H1 (cell line): ENCODE measurements around the gene EFHC1. TPM values are rescaled to one million over a fixed set of nuclear protein-coding genes. Genes with fewer than 3 reads are reported as not detected.
A peak's percentile ranks its signal among the peaks of the same experiment; 100 is the strongest.

ENCODE experiments used
- CTCF ChIA-PET: fragments of 300-600 bp; sonication (Branson Sonifier 250); formaldehyde crosslinking; loops from one replicate; lab custom pipeline; 2021; ENCODE audit not compliant: partially characterized antibody; lab: Charles Lee
- POLR2A ChIA-PET: fragments of 300-600 bp; sonication (Branson Sonifier 250); formaldehyde crosslinking; loops from one replicate; lab custom pipeline; 2021; ENCODE audit warnings: inconsistent platforms; ENCODE audit not compliant: partially characterized antibody; lab: Charles Lee
- DNase-seq, 2 experiments: peaks; one replicate each; pipeline versions ENCODE4 v3.0.0 to v3.0.0-alpha.2; 2010 to 2022; ENCODE audit warnings: low spot score in 2 of 2, low read depth in 1 of 2, mixed read lengths in 1 of 2
- FAIRE-seq: peaks from 2 replicates; lab custom pipeline; 2011; peaks lifted over from hg19 to GRCh38; lab: Jason Lieb, UNC
- H2AFZ ChIP-seq: 2 replicates; pipeline ENCODE4 v1.8.1; 2012; ENCODE audit warnings: low read length, inconsistent platforms
- H2AK5ac ChIP-seq: 2 replicates; pipeline ENCODE4 v1.6.1; 2013; ENCODE audit warnings: low read depth, low read length
- H2BK120ac ChIP-seq: replicated peaks from 2 replicates; pipeline ENCODE3; 2013; ENCODE audit warnings: low read depth, low read length, inconsistent platforms
- H2BK12ac ChIP-seq: 2 replicates; pipeline ENCODE4 v1.6.1; 2013; ENCODE audit warnings: low read depth, low read length
- H2BK15ac ChIP-seq: 2 replicates; pipeline ENCODE4 v1.6.1; 2013; ENCODE audit warnings: low read length
- H2BK20ac ChIP-seq: 2 replicates; pipeline ENCODE4 v1.6.1; 2013; ENCODE audit warnings: low read length
- H2BK5ac ChIP-seq: 2 replicates; pipeline ENCODE4 v1.6.1; 2013; ENCODE audit warnings: low read depth, low read length
- H3K14ac ChIP-seq: 2 replicates; pipeline ENCODE4 v1.6.1; 2013; ENCODE audit warnings: inconsistent platforms; ENCODE audit not compliant: insufficient read length
- H3K18ac ChIP-seq: 2 replicates; pipeline ENCODE4 v1.6.1; 2013; ENCODE audit warnings: low read length; ENCODE audit errors: extremely low read depth
- H3K23ac ChIP-seq: 2 replicates; pipeline ENCODE4 v1.6.1; 2013; ENCODE audit warnings: inconsistent platforms; ENCODE audit not compliant: insufficient read length
- H3K23me2 ChIP-seq: 2 replicates; pipeline ENCODE4 v1.6.1; 2013; ENCODE audit warnings: low read depth, low read length
- H3K27ac ChIP-seq: 2 replicates; pipeline ENCODE4 v1.6.1; 2011; ENCODE audit warnings: low read depth, low read length, inconsistent platforms
- H3K27me3 ChIP-seq, 4 experiments: replicated peaks in 1 of 4; 1 replicate in 1 of 4; 2 replicates in 3 of 4; pipeline versions ENCODE4 v1.6.1 to v1.8.1; 2011 to 2013; ENCODE audit warnings: low read length in 3 of 4, mild to moderate bottlenecking in 3 of 4, inconsistent platforms in 2 of 4, mixed read lengths in 2 of 4, moderate library complexity in 1 of 4; ENCODE audit not compliant: control insufficient read depth in 3 of 4, insufficient read depth in 3 of 4; ENCODE audit errors: extremely low read depth in 1 of 4
- H3K36me3 ChIP-seq, 4 experiments: 2 replicates each; pipeline versions ENCODE4 v1.6.1 to v1.8.1; 2011 to 2013; ENCODE audit warnings: mild to moderate bottlenecking in 4 of 4, low read length in 3 of 4, moderate library complexity in 2 of 4, control low read depth in 1 of 4, inconsistent platforms in 1 of 4; ENCODE audit not compliant: insufficient read depth in 4 of 4, control insufficient read depth in 2 of 4
- H3K4ac ChIP-seq: replicated peaks from 2 replicates; pipeline ENCODE3; 2013; ENCODE audit warnings: low read length, low read depth, mixed read lengths, inconsistent platforms; ENCODE audit not compliant: insufficient read length
- H3K4me1 ChIP-seq, 4 experiments: replicated peaks in 1 of 4; 1 replicate in 1 of 4; 2 replicates in 3 of 4; pipeline versions ENCODE4 v1.6.1 to v1.8.1; 2011 to 2013; ENCODE audit warnings: low read length in 3 of 4, inconsistent platforms in 2 of 4, mixed read lengths in 1 of 4; ENCODE audit not compliant: insufficient read depth in 4 of 4, control insufficient read depth in 3 of 4
- H3K4me2 ChIP-seq, 2 experiments: 2 replicates each; pipeline versions ENCODE4 v1.6.1 to v1.8.1; 2011 to 2013; ENCODE audit warnings: low read depth in 2 of 2, low read length in 2 of 2, control low read depth in 1 of 2, inconsistent platforms in 1 of 2, mild to moderate bottlenecking in 1 of 2; ENCODE audit not compliant: insufficient read depth in 1 of 2
- H3K4me3 ChIP-seq, 4 experiments: fragments of 200-600, 300-600 bp in 1 of 4; sonication (generic), shearing (Covaris generic), sonication (Bioruptor Twin) in 1 of 4; 2 replicates each; pipeline versions ENCODE4 v1.5.1 to v1.8.1; 2011 to 2016; ENCODE audit warnings: low read length in 4 of 4, low read depth in 3 of 4, control low read depth in 2 of 4, inconsistent platforms in 2 of 4, mild to moderate bottlenecking in 2 of 4, mixed read lengths in 1 of 4, moderate library complexity in 1 of 4; ENCODE audit not compliant: insufficient read depth in 2 of 4; ENCODE audit errors: extremely low read depth in 1 of 4
- H3K56ac ChIP-seq: replicated peaks from 2 replicates; pipeline ENCODE3; 2013; ENCODE audit warnings: low read depth, mild to moderate bottlenecking, mixed read lengths, low read length, inconsistent platforms; ENCODE audit not compliant: insufficient read length
- H3K79me1 ChIP-seq: 2 replicates; pipeline ENCODE4 v1.6.1; 2013; ENCODE audit warnings: low read depth, low read length, control low read depth
- H3K79me2 ChIP-seq, 2 experiments: 2 replicates each; pipeline versions ENCODE4 v1.6.1 to v1.8.1; 2012 to 2013; ENCODE audit warnings: low read length in 2 of 2, mild to moderate bottlenecking in 2 of 2, inconsistent platforms in 1 of 2; ENCODE audit not compliant: insufficient read depth in 2 of 2, control insufficient read depth in 1 of 2
- H3K9ac ChIP-seq, 4 experiments: replicated peaks in 1 of 4; 1 replicate in 1 of 4; 2 replicates in 3 of 4; pipeline versions ENCODE4 v1.6.1 to v1.8.1; 2011 to 2013; ENCODE audit warnings: low read depth in 3 of 4, low read length in 3 of 4, control low read depth in 2 of 4, mild to moderate bottlenecking in 2 of 4, moderate library complexity in 2 of 4, inconsistent platforms in 1 of 4; ENCODE audit errors: extremely low read depth in 1 of 4
- H3K9me3 ChIP-seq, 2 experiments: 2 replicates each; pipeline versions ENCODE4 v1.6.1 to v1.8.1; 2012 to 2013; ENCODE audit warnings: mild to moderate bottlenecking in 2 of 2, moderate library complexity in 2 of 2, control low read depth in 1 of 2, inconsistent platforms in 1 of 2, low read depth in 1 of 2, low read length in 1 of 2, mixed read lengths in 1 of 2; ENCODE audit not compliant: insufficient read depth in 2 of 2
- H4K20me1 ChIP-seq, 2 experiments: replicated peaks in 1 of 2; 2 replicates each; pipeline versions ENCODE3 to v1.8.1; 2011 to 2013; ENCODE audit warnings: inconsistent platforms in 2 of 2, low read length in 2 of 2, mild to moderate bottlenecking in 1 of 2; ENCODE audit not compliant: insufficient read depth in 2 of 2, control insufficient read depth in 1 of 2
- H4K5ac ChIP-seq: 2 replicates; pipeline ENCODE4 v1.6.1; 2013; ENCODE audit warnings: low read length, low read depth, mixed read lengths, inconsistent platforms; ENCODE audit not compliant: insufficient read length
- H4K8ac ChIP-seq: 2 replicates; pipeline ENCODE4 v1.8.0; 2013; ENCODE audit warnings: mild to moderate bottlenecking, moderate library complexity, low read length, inconsistent platforms; ENCODE audit not compliant: insufficient read depth; ENCODE audit errors: extremely low read depth
- H4K91ac ChIP-seq: replicated peaks from 2 replicates; pipeline ENCODE3; 2013; ENCODE audit warnings: low read length, mixed read lengths, inconsistent platforms; ENCODE audit not compliant: insufficient read length
- CTBP2 ChIP-seq: IDR thresholded peaks from 2 replicates; pipeline ENCODE4 v1.7.0; 2011; ENCODE audit warnings: borderline replicate concordance, mild to moderate bottlenecking, moderate library complexity, mixed read lengths, low read length; ENCODE audit not compliant: insufficient read depth, insufficient read length
- GTF2F1 ChIP-seq: IDR thresholded peaks from 2 replicates; pipeline ENCODE4 v1.6.1; 2012; ENCODE audit warnings: low read depth, low read length, improper control_type of control experiment, borderline replicate concordance
- HDAC2 ChIP-seq, 2 experiments: fragments of 300-600 bp in 1 of 2; sonication (generic) in 1 of 2; IDR thresholded peaks; 2 replicates each; pipeline ENCODE4 v1.6.1; 2011 to 2012; ENCODE audit warnings: low read depth in 2 of 2, low read length in 2 of 2, mild to moderate bottlenecking in 2 of 2, moderate library complexity in 2 of 2, borderline replicate concordance in 1 of 2, inconsistent platforms in 1 of 2
- JUN ChIP-seq: IDR thresholded peaks from 2 replicates; pipeline ENCODE4 v1.6.1; 2011; ENCODE audit warnings: low read depth, mild to moderate bottlenecking, improper control_type of control experiment, low read length
- MAX ChIP-seq: IDR thresholded peaks from 2 replicates; pipeline ENCODE4 v1.6.1; 2012; ENCODE audit warnings: inconsistent platforms
- POLR2AphosphoS5 ChIP-seq: IDR thresholded peaks from 2 replicates; pipeline ENCODE4 v1.6.1; 2011; ENCODE audit warnings: low read depth, low read length
- SUZ12 ChIP-seq: fragments of 200-600 bp; sonication (generic); IDR thresholded peaks from 2 replicates; pipeline ENCODE4 v1.6.1; 2012; ENCODE audit warnings: mild to moderate bottlenecking, inconsistent platforms, low read length, moderate library complexity, mixed read lengths
- WGBS, 2 experiments: shearing (Covaris generic) in 1 of 2; methylation state at CpG; one replicate each; pipeline versions ENCODE4 v1.1.6 to v1.1.7; 2013 to 2015; ENCODE audit warnings: low lambda C conversion rate in 2 of 2, mixed read lengths in 2 of 2, inconsistent platforms in 1 of 2, low coverage in 1 of 2, missing lambda C conversion rate in 1 of 2; ENCODE audit not compliant: insufficient replicate concordance in 2 of 2, insufficient coverage in 1 of 2, insufficient read length in 1 of 2; ENCODE audit errors: extremely low coverage in 1 of 2, missing lambda C conversion rate in 1 of 2; 5-methylcytosine and 5-hydroxymethylcytosine counted together
- polyA plus RNA-seq, 7 experiments: library from polyadenylated mRNA; depleted of rRNA in 3 of 7; stranded (reverse) in 5 of 7; unstranded in 2 of 7; fragments of >200 nt in 5 of 7; fragments of 200-250 nt in 2 of 7; gene quantifications; 1 replicate in 5 of 7; 2 replicates in 1 of 7; 4 replicates in 1 of 7; pipeline versions ENCODE4 v1.2.1 to v1.2.3, GENCODE V29; 2011 to 2013; ENCODE audit warnings: missing spikeins in 2 of 7, mixed read lengths in 2 of 7
- total RNA-seq: library from RNA; stranded (reverse); fragmentation: NEBNext Ultra II Directional; extraction: Animal tissue kit (Norgen Biotek cat#: 25700); gene quantifications from 2 replicates; pipeline ENCODE4 v1.2.1, GENCODE V29; 2021

The EFHC1 gene
- total and polyA plus RNA-seq, 2 of the 8 experiments (the other 6 are each of a cell fraction or from before 2014, with no cell fraction given), result 10.5 to 16.4 TPM

- Histone ChIP-seq H3K4me1 (no peaks in the 10 kb centered on the region), H3K79me1 (no peaks in the 10 kb centered on the region), H3K27me3 (peaks cover 0 to 2% (median 0%) of the 10 kb centered on the region in 4 experiments; a peak in 1 of 7 replicates), H3K36me3 (no peaks in the 10 kb centered on the region; a peak in 1 of 8 replicates), H4K8ac (no peak overlapping the region), H2BK120ac (no peak overlapping the region), H3K4me2 (no peak overlapping the region), H2AFZ (no peak overlapping the region), H3K9me3 (peaks cover 0 to 1% of the 10 kb centered on the region in 2 experiments; a peak in 1 of 4 replicates), H3K23me2 (no peaks in the 10 kb centered on the region), H3K4me3 (no peak overlapping the region), H4K5ac (peak overlapping the region; percentile 12), H3K56ac (no peak overlapping the region), H3K23ac (no peak overlapping the region), H2BK12ac (no peak overlapping the region), H2AK5ac (no peak overlapping the region), H3K27ac (no peak overlapping the region), H2BK20ac (no peak overlapping the region), H3K18ac (no peak overlapping the region), H4K91ac (no peak overlapping the region), H2BK15ac (no peak overlapping the region), H2BK5ac (no peak overlapping the region), H3K14ac (no peak overlapping the region), H3K79me2 (no peaks in the 10 kb centered on the region), H4K20me1 (peaks cover 0 to 1% of the 10 kb centered on the region in 2 experiments), H3K9ac (no peak overlapping the region), H3K4ac (no peak overlapping the region)
- 100% methylated on average over 1 of the region's 1 CpG; no CpG with 5 or more reads in 1 of the 2 experiments for WGBS, 2 experiments
- POLR2A ChIA-PET, result no interaction called here
- FAIRE-seq (no peak), DNase-seq (no peak)
- CTCF ChIA-PET, result interaction anchor here (1.2 kb wide), 1 partner anchor 10 kb away, joined by 5 read pairs; no protein-coding TSS in a partner anchor
- TF ChIP-seq SUZ12 (no peak), GTF2F1 (no peak), HDAC2 (IDR thresholded peaks at IDR 0.05; ENCODE audit: borderline replicate concordance in 1 of 2, low read depth in 2 of 2, low read length in 2 of 2) (no peak), POLR2AphosphoS5 (no peak), CTBP2 (no peak), JUN (no peak), MAX (no peak)
These were observed 26.4 kb upstream of the EFHC1 start for GRCh38 chr6:52393780-52394179.
